GM18868 (cell line): ENCODE data around the gene TIAL1.
"Not testable (repeated sequence)": the region's sequence is repeated elsewhere in the genome, so short reads cannot be mapped to it uniquely, and the experiment has no call there.

Source experiments
- ATAC-seq: cut with Tn5 transposase; IDR thresholded peaks from one replicate; pipeline ENCODE4 v1.9.1; 2021; ENCODE audit warnings: mild to moderate bottlenecking, moderate library complexity; ENCODE audit not compliant: unreplicated experiment

Gene TIAL1

GRCh38 chr10:119614686-119615085 lies 17.9 kb upstream of the TIAL1 start:
- no peak for ATAC-seq

GRCh38 chr10:119613741-119614140 lies 17.0 kb upstream of the TIAL1 start:
- ATAC-seq, result no peak

- ATAC-seq, result no peak
Measured at GRCh38 chr10:119611433-119611832, 14.7 kb upstream of the TIAL1 start.

- no peak for ATAC-seq
Measured at GRCh38 chr10:119609516-119609915, 12.8 kb upstream of the TIAL1 start.

GRCh38 chr10:119608316-119609155 lies 11.8 kb upstream of the TIAL1 start:
- ATAC-seq, result no peak

- ATAC-seq, result no peak
Measured at GRCh38 chr10:119604468-119604867, 7.7 kb upstream of the TIAL1 start.

- no peak for ATAC-seq
Measured at GRCh38 chr10:119602241-119603095, 5.7 kb upstream of the TIAL1 start.

GRCh38 chr10:119598397-119598796 lies 1.6 kb upstream of the TIAL1 start:
- no peak for ATAC-seq

GRCh38 chr10:119597405-119598186 lies 832 bp upstream of the TIAL1 start:
- ATAC-seq, result peak; percentile 37

- no peak for ATAC-seq
Measured at GRCh38 chr10:119595676-119596515, 868 bp downstream of the TIAL1 start.

GRCh38 chr10:119595134-119595675 lies 1.6 kb downstream of the TIAL1 start:
- no peak for ATAC-seq

- no peak for ATAC-seq
Measured at GRCh38 chr10:119588071-119588470, 8.7 kb downstream of the TIAL1 start.

- no peak for ATAC-seq
Measured at GRCh38 chr10:119578355-119578754, 18.4 kb downstream of the TIAL1 start.

GRCh38 chr10:119575991-119576390 lies 20.8 kb downstream of the TIAL1 start:
- ATAC-seq, result no peak

GRCh38 chr10:119575506-119575905 lies 21.3 kb downstream of the TIAL1 start:
- ATAC-seq, result no peak

- ATAC-seq, result peak; percentile 60
Measured at GRCh38 chr10:119567978-119568377, 28.8 kb downstream of the TIAL1 start.

GRCh38 chr10:119562097-119562496 lies 34.7 kb downstream of the TIAL1 start:
- no peak for ATAC-seq

- ATAC-seq, result not testable (repeated sequence)
Measured at GRCh38 chr10:119559511-119559910, 37.3 kb downstream of the TIAL1 start.

GRCh38 chr10:119556081-119556480 lies 40.7 kb downstream of the TIAL1 start:
- ATAC-seq, result not testable (repeated sequence)
